Esophagus muscularis mucosa (tissue), 4 donors: ENCODE data around the gene ZG16. TPM values are rescaled to one million over a fixed set of nuclear protein-coding genes. Genes with fewer than 3 reads are reported as not detected.
A peak's percentile ranks its signal among the peaks of the same experiment; 100 is the strongest.

Experiments used
- DNase-seq: peaks from one replicate; pipeline ENCODE4 v3.0.0-alpha.2; 2017; ENCODE audit errors: extremely low spot score
- H3K27ac ChIP-seq, 4 donors: fragments of 200-600 bp; sonication (generic); replicated peaks in 1 of 4; 1 replicate in 3 of 4; 2 replicates in 1 of 4; pipeline ENCODE4 v1.5.1; 2016 to 2019; ENCODE audit warnings: mild to moderate bottlenecking in 1 of 4
- H3K27me3 ChIP-seq, 4 donors: fragments of 200-600 bp; sonication (generic); one replicate each; pipeline versions ENCODE4 v1.5.1 to v1.6.0; 2016 to 2019
- H3K36me3 ChIP-seq, 4 donors: fragments of 200-600 bp; sonication (generic); one replicate each; pipeline ENCODE4 v1.5.1; 2016 to 2019
- H3K4me1 ChIP-seq, 4 donors: fragments of 200-600 bp; sonication (generic); one replicate each; pipeline ENCODE4 v1.5.1; 2016 to 2019
- H3K4me3 ChIP-seq, 4 donors: fragments of 200-600 bp; sonication (generic); 1 replicate in 2 of 4; 2 replicates in 2 of 4; pipeline ENCODE4 v1.5.1; 2016 to 2019; ENCODE audit warnings: mild to moderate bottlenecking in 4 of 4, moderate library complexity in 1 of 4
- H3K9me3 ChIP-seq, 4 donors: fragments of 200-600 bp; sonication (generic); 1 replicate in 3 of 4; 2 replicates in 1 of 4; pipeline ENCODE4 v1.5.1; 2016 to 2019
- CTCF ChIP-seq, 3 experiments: fragments of 200-600 bp in 2 of 3; fragments of 450-650 bp in 1 of 3; sonication (generic) in 2 of 3; IDR thresholded peaks; one replicate each; pipeline ENCODE4 v1.5.1; 2017 to 2019; ENCODE audit warnings: antibody characterized with exemption in 3 of 3, mild to moderate bottlenecking in 2 of 3, moderate library complexity in 1 of 3
- EP300 ChIP-seq: sonication (generic); formaldehyde crosslinking; IDR thresholded peaks from one replicate; pipeline ENCODE4 v1.6.1; 2017; ENCODE audit warnings: antibody characterized with exemption
- POLR2A ChIP-seq: fragments of 450-650 bp; IDR thresholded peaks from one replicate; pipeline ENCODE4 v1.6.1; 2017; ENCODE audit warnings: antibody characterized with exemption, moderate library complexity, mild to moderate bottlenecking, low read depth
- POLR2AphosphoS5 ChIP-seq, 2 donors: sonication (generic); formaldehyde crosslinking; IDR thresholded peaks; one replicate each; pipeline ENCODE4 v1.6.1; 2017; ENCODE audit warnings: antibody characterized with exemption in 2 of 2
- WGBS: methylation state at CpG from one replicate; pipeline ENCODE4 v1.1.5; 2018; 5-methylcytosine and 5-hydroxymethylcytosine counted together
- intact Hi-C: fragments of 100-400 bp; cut with DNase I; formaldehyde crosslinking; loops from one replicate; pipeline ENCODE4 v1.15.1; 2023
- total RNA-seq, 4 donors: library from RNA; depleted of rRNA; stranded (reverse); fragments of >200 nt; gene quantifications; one replicate each; pipeline versions ENCODE4 v1.1.0 to v1.2.1, GENCODE V29; 2016

The ZG16 gene
- total RNA-seq, 4 donors from 2014 or later: 0.23 TPM; not detected in 3

- H3K27me3 ChIP-seq: no peaks in the 10 kb centered on the region
- no peaks in the 10 kb centered on the region for H3K9me3 ChIP-seq
- DNase-seq: no peak
- WGBS: 87% methylated on average over 7 of the region's 7 CpGs
- no peak overlapping the region for H3K4me3 ChIP-seq
- H3K27ac ChIP-seq: no peak overlapping the region
- H3K36me3 ChIP-seq: no peaks in the 10 kb centered on the region
- no peak for TF ChIP-seq CTCF (IDR thresholded peaks at IDR 0.05)
- no peak for TF ChIP-seq EP300
- no peak for TF ChIP-seq POLR2A
- TF ChIP-seq POLR2AphosphoS5 (IDR thresholded peaks at IDR 0.05): no peak
- intact Hi-C loops: no loop called here
- H3K4me1 ChIP-seq: no peaks in the 10 kb centered on the region
Measured at GRCh38 chr16:29742683-29743275, 35.3 kb upstream of the ZG16 start.

- intact Hi-C loops: no loop called here
- 81% methylated on average over 4 of the region's 5 CpGs for WGBS
- DNase-seq: no peak
- Histone ChIP-seq H3K36me3 (no peaks in the 10 kb centered on the region), H3K4me3 (no peak overlapping the region), H3K4me1 (no peaks in the 10 kb centered on the region), H3K27ac (no peak overlapping the region), H3K27me3 (no peaks in the 10 kb centered on the region), H3K9me3 (no peaks in the 10 kb centered on the region)
- TF ChIP-seq CTCF (IDR thresholded peaks at IDR 0.05): no peak
- TF ChIP-seq POLR2A: no peak
- TF ChIP-seq POLR2AphosphoS5 (IDR thresholded peaks at IDR 0.05): no peak
- no peak for TF ChIP-seq EP300
Measured at GRCh38 chr16:29743475-29743826, 34.6 kb upstream of the ZG16 start.

- no peak for DNase-seq
- H3K4me1 ChIP-seq: no peaks in the 10 kb centered on the region
- no peak overlapping the region for H3K27ac ChIP-seq
- no peak for TF ChIP-seq POLR2AphosphoS5 (IDR thresholded peaks at IDR 0.05)
- no peak for TF ChIP-seq POLR2A
- no peak for TF ChIP-seq EP300
- TF ChIP-seq CTCF (IDR thresholded peaks at IDR 0.05): no peak
- intact Hi-C loops: no loop called here
- WGBS: 85% methylated on average over 7 of the region's 21 CpGs
- no peaks in the 10 kb centered on the region for H3K9me3 ChIP-seq
- peak overlapping the region in 1 of 4 donors; percentile 42 for H3K4me3 ChIP-seq
- no peaks in the 10 kb centered on the region for H3K36me3 ChIP-seq
- no peaks in the 10 kb centered on the region for H3K27me3 ChIP-seq
Measured at GRCh38 chr16:29743827-29744531, 34.1 kb upstream of the ZG16 start.

- 81% methylated on average over 15 of the region's 20 CpGs for WGBS
- Histone ChIP-seq H3K9me3 (no peaks in the 10 kb centered on the region), H3K4me3 (peak overlapping the region in 2 of 4 donors; percentile 42 to 55), H3K4me1 (no peaks in the 10 kb centered on the region), H3K27me3 (no peaks in the 10 kb centered on the region), H3K36me3 (no peaks in the 10 kb centered on the region), H3K27ac (no peak overlapping the region)
- DNase-seq: no peak
- intact Hi-C loops: no loop called here
- TF ChIP-seq POLR2A (no peak), EP300 (no peak), CTCF (IDR thresholded peaks at IDR 0.05) (no peak), POLR2AphosphoS5 (IDR thresholded peaks at IDR 0.05) (no peak)
Measured at GRCh38 chr16:29744541-29745101, 33.4 kb upstream of the ZG16 start.
